Measurements from ENCODE around the gene STK10. TPM values are rescaled to one million over a fixed set of nuclear protein-coding genes. Genes with fewer than 3 reads are reported as not detected.

STK10 gene
- total and polyA plus RNA-seq, 2 donors (not counting 1 experiment from before 2014, with no cell fraction given), result 97.9 to 253 TPM

GRCh38 chr5:172133359-172134029 lies 54.5 kb downstream of the STK10 start:
- H3K9ac ChIP-seq (ENCODE audit: low read length), result peak overlapping the region; percentile 1
- H3K4me1 ChIP-seq (ENCODE audit: control insufficient read depth in 2 of 2, insufficient read depth in 2 of 2, low read length in 2 of 2), result peaks cover 14 to 19% of the 10 kb centered on the region in 2 donors
- Mint-ChIP-seq H3K4me3 (peak overlapping the region; percentile 55), H3K9me3 (ENCODE audit: insufficient read depth) (no peaks in the 10 kb centered on the region), H3K27me3 (no peaks in the 10 kb centered on the region), H3K4me1 (peaks cover 52% of the 10 kb centered on the region), H3K27ac (peak overlapping the region; percentile 63)
- TF ChIP-seq EZH2 (IDR thresholded peaks at IDR 0.05; ENCODE audit: borderline replicate concordance, insufficient read depth, low read depth, low read length, poor library complexity, severe bottlenecking), result no peak
- TF ChIP-seq CTCF (IDR thresholded peaks at IDR 0.05), result no peak
- H3K27ac ChIP-seq (ENCODE audit: low read length in 2 of 2), result peak overlapping the region in 1 of 2 donors; percentile 58
- DNase-seq (no peak), ATAC-seq (ENCODE audit: low read depth) (peak; percentile 14)
- H3K79me2 ChIP-seq (ENCODE audit: control insufficient read depth, insufficient read depth, low read length), result peaks cover 97% of the 10 kb centered on the region
- peak overlapping the region; percentile 9 for H3K4me2 ChIP-seq (replicated peaks; ENCODE audit: low read depth, low read length, poor library complexity, severe bottlenecking)
- no peak overlapping the region for H3K4me3 ChIP-seq (ENCODE audit: control extremely low read depth in 1 of 5, extremely low read depth in 1 of 5, insufficient read depth in 1 of 5, low read depth in 2 of 5, low read length in 4 of 5)
- no peak overlapping the region for H2AFZ ChIP-seq (ENCODE audit: insufficient read depth, low read depth, low read length, poor library complexity, severe bottlenecking)
- H3K36me3 ChIP-seq (replicated peaks in 1 of 2; ENCODE audit: control extremely low read depth in 1 of 2, control insufficient read depth in 1 of 2, extremely low read depth in 1 of 2, insufficient read depth in 2 of 2, low read length in 1 of 2), result peaks cover 2 to 48% of the 10 kb centered on the region in 2 experiments
- ChIA-PET CTCF (interaction anchor here (0.9 to 1.2 kb wide), 3 partner anchors 10 to 55 kb away, joined by 3 to 4 read pairs (median 3); partner anchors contain the start of gene STK10), POLR2A (interaction anchor here (1.0 kb wide), 1 partner anchor 40 kb away, joined by 3 read pairs; no protein-coding TSS in a partner anchor)
- 46% methylated on average over 7 of the region's 10 CpGs for WGBS (ENCODE audit: insufficient coverage)
- H3K9me3 ChIP-seq (ENCODE audit: control extremely low read depth in 1 of 3, control insufficient read depth in 2 of 3, insufficient read depth in 1 of 3, low read length in 2 of 3), result no peaks in the 10 kb centered on the region
- peaks cover 92% of the 10 kb centered on the region for H4K20me1 ChIP-seq (ENCODE audit: control insufficient read depth, insufficient read depth, low read length, poor library complexity, severe bottlenecking)
- intact Hi-C loops (cut with micrococcal nuclease), result no loop called here
- no peaks in the 10 kb centered on the region for H3K27me3 ChIP-seq (replicated peaks in 1 of 4; ENCODE audit: control extremely low read depth in 1 of 4, control insufficient read depth in 3 of 4, insufficient read depth in 4 of 4, low read length in 3 of 4)

GRCh38 chr5:172131690-172132089 lies 56.3 kb downstream of the STK10 start:
- WGBS (ENCODE audit: insufficient coverage), result 100% methylated on average over 2 of the region's 2 CpGs
- no peak overlapping the region for H2AFZ ChIP-seq (ENCODE audit: insufficient read depth, low read depth, low read length, poor library complexity, severe bottlenecking)
- no peaks in the 10 kb centered on the region for H3K9me3 Mint-ChIP-seq (ENCODE audit: insufficient read depth)
- H3K27me3 ChIP-seq (replicated peaks in 1 of 4; ENCODE audit: control extremely low read depth in 1 of 4, control insufficient read depth in 3 of 4, insufficient read depth in 4 of 4, low read length in 3 of 4), result no peaks in the 10 kb centered on the region
- peaks cover 14 to 19% of the 10 kb centered on the region in 2 donors for H3K4me1 ChIP-seq (ENCODE audit: control insufficient read depth in 2 of 2, insufficient read depth in 2 of 2, low read length in 2 of 2)
- H3K9ac ChIP-seq (ENCODE audit: low read length), result no peak overlapping the region
- no peak for ATAC-seq (ENCODE audit: low read depth)
- H3K9me3 ChIP-seq (ENCODE audit: control extremely low read depth in 1 of 3, control insufficient read depth in 2 of 3, insufficient read depth in 1 of 3, low read length in 2 of 3), result no peaks in the 10 kb centered on the region
- POLR2A ChIA-PET, result no interaction called here
- no peaks in the 10 kb centered on the region for H3K27me3 Mint-ChIP-seq
- no peak overlapping the region for H3K4me3 Mint-ChIP-seq
- TF ChIP-seq EZH2 (IDR thresholded peaks at IDR 0.05; ENCODE audit: borderline replicate concordance, insufficient read depth, low read depth, low read length, poor library complexity, severe bottlenecking) (no peak), CTCF (IDR thresholded peaks at IDR 0.05) (no peak)
- intact Hi-C loops (cut with micrococcal nuclease), result no loop called here
- H3K4me2 ChIP-seq (replicated peaks; ENCODE audit: low read depth, low read length, poor library complexity, severe bottlenecking), result no peak overlapping the region
- peaks cover 98% of the 10 kb centered on the region for H4K20me1 ChIP-seq (ENCODE audit: control insufficient read depth, insufficient read depth, low read length, poor library complexity, severe bottlenecking)
- H3K4me3 ChIP-seq (ENCODE audit: control extremely low read depth in 1 of 5, extremely low read depth in 1 of 5, insufficient read depth in 1 of 5, low read depth in 2 of 5, low read length in 4 of 5), result no peak overlapping the region
- H3K27ac Mint-ChIP-seq, result no peak overlapping the region
- CTCF ChIA-PET, result interaction anchor here (1.1 to 1.4 kb wide), 2 partner anchors 16 to 220 kb away, joined by 3 to 4 read pairs; no protein-coding TSS in a partner anchor
- DNase-seq, result no peak
- peaks cover 47% of the 10 kb centered on the region for H3K4me1 Mint-ChIP-seq
- peaks cover 2 to 62% of the 10 kb centered on the region in 2 experiments for H3K36me3 ChIP-seq (replicated peaks in 1 of 2; ENCODE audit: control extremely low read depth in 1 of 2, control insufficient read depth in 1 of 2, extremely low read depth in 1 of 2, insufficient read depth in 2 of 2, low read length in 1 of 2)
- peaks cover 98% of the 10 kb centered on the region for H3K79me2 ChIP-seq (ENCODE audit: control insufficient read depth, insufficient read depth, low read length)
- no peak overlapping the region for H3K27ac ChIP-seq (ENCODE audit: low read length in 2 of 2)
